Thyroid gland (tissue), 4 donors: ENCODE measurements around the gene KRTAP4-5.

Experiments
- POLR2A ChIP-seq, 2 donors: fragments of 450-650 bp; IDR thresholded peaks; one replicate each; pipeline ENCODE4 v1.6.1; 2017; ENCODE audit warnings: antibody characterized with exemption in 2 of 2, mild to moderate bottlenecking in 2 of 2, moderate library complexity in 1 of 2
- TF ChIP-seq, protein P1 (sequence below), 6 experiments: fragments of 200-600 bp in 3 of 6; fragments of 450-650 bp in 3 of 6; sonication (generic) in 3 of 6; IDR thresholded peaks; one replicate each; pipeline ENCODE4 v1.5.1; 2016 to 2019; ENCODE audit warnings: antibody characterized with exemption in 6 of 6, mild to moderate bottlenecking in 2 of 6, inconsistent platforms in 1 of 6, moderate library complexity in 1 of 6

DNA sequence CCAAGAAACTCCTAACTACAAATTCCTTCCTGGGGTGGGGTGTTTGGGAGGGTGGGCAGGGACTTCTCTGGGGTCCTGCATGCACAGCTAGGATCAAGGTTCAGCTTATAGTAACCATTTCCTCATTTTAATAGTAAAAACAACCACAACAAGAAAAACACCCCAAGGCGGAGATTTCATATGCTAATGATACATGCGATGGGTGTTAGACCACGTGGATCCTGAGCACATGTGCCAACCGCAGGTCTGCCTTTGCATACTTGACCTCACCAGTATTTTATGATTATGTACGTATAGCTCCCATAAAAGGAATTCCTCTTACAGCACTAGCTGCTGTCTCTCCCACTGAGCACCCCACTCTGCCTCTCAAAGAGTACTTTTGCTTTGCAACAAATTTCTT, 33.3 kb downstream of the KRTAP4-5 start:
- no peak for TF ChIP-seq POLR2A (IDR thresholded peaks at IDR 0.05)
- TF ChIP-seq, protein P1, sequence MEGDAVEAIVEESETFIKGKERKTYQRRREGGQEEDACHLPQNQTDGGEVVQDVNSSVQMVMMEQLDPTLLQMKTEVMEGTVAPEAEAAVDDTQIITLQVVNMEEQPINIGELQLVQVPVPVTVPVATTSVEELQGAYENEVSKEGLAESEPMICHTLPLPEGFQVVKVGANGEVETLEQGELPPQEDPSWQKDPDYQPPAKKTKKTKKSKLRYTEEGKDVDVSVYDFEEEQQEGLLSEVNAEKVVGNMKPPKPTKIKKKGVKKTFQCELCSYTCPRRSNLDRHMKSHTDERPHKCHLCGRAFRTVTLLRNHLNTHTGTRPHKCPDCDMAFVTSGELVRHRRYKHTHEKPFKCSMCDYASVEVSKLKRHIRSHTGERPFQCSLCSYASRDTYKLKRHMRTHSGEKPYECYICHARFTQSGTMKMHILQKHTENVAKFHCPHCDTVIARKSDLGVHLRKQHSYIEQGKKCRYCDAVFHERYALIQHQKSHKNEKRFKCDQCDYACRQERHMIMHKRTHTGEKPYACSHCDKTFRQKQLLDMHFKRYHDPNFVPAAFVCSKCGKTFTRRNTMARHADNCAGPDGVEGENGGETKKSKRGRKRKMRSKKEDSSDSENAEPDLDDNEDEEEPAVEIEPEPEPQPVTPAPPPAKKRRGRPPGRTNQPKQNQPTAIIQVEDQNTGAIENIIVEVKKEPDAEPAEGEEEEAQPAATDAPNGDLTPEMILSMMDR (IDR thresholded peaks at IDR 0.05), result no peak
